ENCODE data around the gene ATG4A. TPM values are rescaled to one million over a fixed set of nuclear protein-coding genes. Genes with fewer than 3 reads are reported as not detected.

The ATG4A gene
- total RNA-seq, 1 donor from 2014 or later, result 22.4 TPM

GRCh38 chrX:108122748-108123147, 31.2 kb downstream of the ATG4A start:
- no peak for DNase-seq (ENCODE audit: low spot score)

- no peak for DNase-seq (ENCODE audit: low spot score)
Measured at GRCh38 chrX:108123591-108124366, 32.2 kb downstream of the ATG4A start.

GRCh38 chrX:108126661-108127060, 35.1 kb downstream of the ATG4A start:
- peak; percentile 17 for DNase-seq (ENCODE audit: low spot score)

- no peak for DNase-seq (ENCODE audit: low spot score)
Measured at GRCh38 chrX:108127152-108127551, 35.6 kb downstream of the ATG4A start.

GRCh38 chrX:108130889-108131288, 39.3 kb downstream of the ATG4A start:
- no peak for DNase-seq (ENCODE audit: low spot score)

- no peak for DNase-seq (ENCODE audit: low spot score)
Measured at GRCh38 chrX:108131471-108131870, 39.9 kb downstream of the ATG4A start.

GRCh38 chrX:108132034-108132433, 40.5 kb downstream of the ATG4A start:
- no peak for DNase-seq (ENCODE audit: low spot score)

GRCh38 chrX:108132876-108133275, 41.3 kb downstream of the ATG4A start:
- DNase-seq (ENCODE audit: low spot score), result no peak

- no peak for DNase-seq (ENCODE audit: low spot score)
Measured at GRCh38 chrX:108134724-108135123, 43.1 kb downstream of the ATG4A start.

- DNase-seq (ENCODE audit: low spot score), result no peak
Measured at GRCh38 chrX:108138814-108139702, 47.5 kb downstream of the ATG4A start.

- DNase-seq (ENCODE audit: low spot score), result no peak
Measured at GRCh38 chrX:108148524-108148923, 56.9 kb downstream of the ATG4A start.

- no peak for DNase-seq (ENCODE audit: low spot score)
Measured at GRCh38 chrX:108156082-108156481, 64.5 kb downstream of the ATG4A start.

GRCh38 chrX:108156934-108157466, 65.4 kb downstream of the ATG4A start:
- DNase-seq (ENCODE audit: low spot score), result no peak

GRCh38 chrX:108157628-108158027, 66.0 kb downstream of the ATG4A start:
- no peak for DNase-seq (ENCODE audit: low spot score)

GRCh38 chrX:108159028-108159670, 67.6 kb downstream of the ATG4A start:
- DNase-seq (ENCODE audit: low spot score), result no peak

- no peak for DNase-seq (ENCODE audit: low spot score)
Measured at GRCh38 chrX:108160309-108160708, 68.7 kb downstream of the ATG4A start.

- no peak for DNase-seq (ENCODE audit: low spot score)
Measured at GRCh38 chrX:108162265-108162664, 70.7 kb downstream of the ATG4A start.

- DNase-seq (ENCODE audit: low spot score), result no peak
Measured at GRCh38 chrX:108163333-108164082, 71.9 kb downstream of the ATG4A start.

- peak; percentile 36 for DNase-seq (ENCODE audit: low spot score)
Measured at GRCh38 chrX:108165383-108166111, 74.0 kb downstream of the ATG4A start.

- no peak for DNase-seq (ENCODE audit: low spot score)
Measured at GRCh38 chrX:108167211-108167872, 75.8 kb downstream of the ATG4A start.

All from umbilical cord (tissue), 2 donors.